Measurements from ENCODE around the gene DIP2B. TPM values are rescaled to one million over a fixed set of nuclear protein-coding genes. Genes with fewer than 3 reads are reported as not detected.
A peak's percentile ranks its signal among the peaks of the same experiment; 100 is the strongest.
"Not testable (repeated sequence)": the region's sequence is repeated elsewhere in the genome, so short reads cannot be mapped to it uniquely, and the experiment has no call there.

The DIP2B gene, protein sequence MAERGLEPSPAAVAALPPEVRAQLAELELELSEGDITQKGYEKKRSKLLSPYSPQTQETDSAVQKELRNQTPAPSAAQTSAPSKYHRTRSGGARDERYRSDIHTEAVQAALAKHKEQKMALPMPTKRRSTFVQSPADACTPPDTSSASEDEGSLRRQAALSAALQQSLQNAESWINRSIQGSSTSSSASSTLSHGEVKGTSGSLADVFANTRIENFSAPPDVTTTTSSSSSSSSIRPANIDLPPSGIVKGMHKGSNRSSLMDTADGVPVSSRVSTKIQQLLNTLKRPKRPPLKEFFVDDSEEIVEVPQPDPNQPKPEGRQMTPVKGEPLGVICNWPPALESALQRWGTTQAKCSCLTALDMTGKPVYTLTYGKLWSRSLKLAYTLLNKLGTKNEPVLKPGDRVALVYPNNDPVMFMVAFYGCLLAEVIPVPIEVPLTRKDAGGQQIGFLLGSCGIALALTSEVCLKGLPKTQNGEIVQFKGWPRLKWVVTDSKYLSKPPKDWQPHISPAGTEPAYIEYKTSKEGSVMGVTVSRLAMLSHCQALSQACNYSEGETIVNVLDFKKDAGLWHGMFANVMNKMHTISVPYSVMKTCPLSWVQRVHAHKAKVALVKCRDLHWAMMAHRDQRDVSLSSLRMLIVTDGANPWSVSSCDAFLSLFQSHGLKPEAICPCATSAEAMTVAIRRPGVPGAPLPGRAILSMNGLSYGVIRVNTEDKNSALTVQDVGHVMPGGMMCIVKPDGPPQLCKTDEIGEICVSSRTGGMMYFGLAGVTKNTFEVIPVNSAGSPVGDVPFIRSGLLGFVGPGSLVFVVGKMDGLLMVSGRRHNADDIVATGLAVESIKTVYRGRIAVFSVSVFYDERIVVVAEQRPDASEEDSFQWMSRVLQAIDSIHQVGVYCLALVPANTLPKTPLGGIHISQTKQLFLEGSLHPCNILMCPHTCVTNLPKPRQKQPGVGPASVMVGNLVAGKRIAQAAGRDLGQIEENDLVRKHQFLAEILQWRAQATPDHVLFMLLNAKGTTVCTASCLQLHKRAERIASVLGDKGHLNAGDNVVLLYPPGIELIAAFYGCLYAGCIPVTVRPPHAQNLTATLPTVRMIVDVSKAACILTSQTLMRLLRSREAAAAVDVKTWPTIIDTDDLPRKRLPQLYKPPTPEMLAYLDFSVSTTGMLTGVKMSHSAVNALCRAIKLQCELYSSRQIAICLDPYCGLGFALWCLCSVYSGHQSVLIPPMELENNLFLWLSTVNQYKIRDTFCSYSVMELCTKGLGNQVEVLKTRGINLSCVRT (N-terminal part only)
- total RNA-seq, result 23.1 TPM

DNA sequence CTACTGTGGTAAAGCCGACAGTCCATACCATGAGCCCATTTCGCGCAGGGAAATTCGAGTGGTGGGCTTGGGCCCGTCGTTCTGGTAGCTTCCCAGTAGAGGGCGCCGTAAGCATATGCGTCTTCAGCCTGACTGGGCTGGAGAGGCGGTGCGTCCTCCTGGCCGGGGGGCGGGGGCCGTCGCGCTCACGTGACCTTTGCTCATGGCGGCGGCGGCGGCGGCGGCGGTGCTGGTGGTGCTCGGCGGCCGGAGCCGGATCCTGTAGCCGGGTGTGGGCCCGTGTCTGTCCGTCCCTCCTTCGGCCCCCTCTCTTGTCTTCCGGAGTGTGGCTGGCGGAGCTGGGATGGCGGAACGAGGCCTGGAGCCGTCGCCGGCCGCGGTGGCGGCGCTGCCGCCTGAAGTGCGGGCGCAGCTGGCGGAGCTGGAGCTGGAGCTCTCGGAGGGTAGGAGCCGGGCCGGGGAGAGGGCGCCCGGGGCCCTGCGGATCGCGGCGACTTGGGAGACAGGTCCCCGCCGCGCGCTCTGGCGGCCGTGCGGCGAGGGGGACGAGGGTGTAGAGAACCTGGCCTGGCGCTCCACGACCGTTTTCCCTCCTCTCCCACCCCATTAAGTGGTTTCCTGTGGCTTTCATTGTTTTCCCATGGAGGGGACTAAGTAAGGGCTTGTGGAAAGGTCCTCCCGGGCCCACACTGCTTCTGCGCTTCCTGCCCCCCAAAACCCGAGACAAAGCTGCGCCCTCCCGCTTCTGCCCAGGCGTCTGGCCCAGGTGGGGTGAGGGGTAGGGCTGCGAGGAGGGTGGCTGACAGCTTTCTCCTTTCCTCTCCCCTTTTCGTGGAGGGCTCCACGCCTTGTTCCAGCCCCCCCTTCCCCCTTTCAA is at the start of gene DIP2B:
Gene DIP2B, plus strand, starts transcription at position 188 of the 877 bp plus-strand sequence. Its CDS starts 156 bp downstream, at position 344.
- peak; percentile 96 for DNase-seq (ENCODE audit: low spot score)

DNA sequence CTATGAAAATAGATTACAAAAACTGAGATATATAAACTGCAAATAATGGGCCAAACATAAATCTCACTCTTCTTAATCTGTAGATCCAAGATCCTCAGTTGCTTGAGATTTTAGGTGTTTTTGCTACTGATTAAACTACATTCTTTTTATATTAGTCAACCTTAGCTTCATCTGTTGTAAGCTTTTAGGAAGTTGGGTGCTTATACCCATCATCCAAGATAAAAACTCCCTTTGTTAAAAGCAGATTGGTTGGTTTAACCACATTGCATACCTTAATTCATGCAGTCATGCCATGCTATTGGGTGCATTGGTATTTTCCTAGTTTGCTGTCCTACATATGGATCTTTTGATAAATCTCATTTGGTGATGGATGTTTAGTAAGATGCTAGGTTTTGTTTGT is 46.2 kb upstream of the DIP2B start:
- DNase-seq (ENCODE audit: low spot score), result no peak

DNA sequence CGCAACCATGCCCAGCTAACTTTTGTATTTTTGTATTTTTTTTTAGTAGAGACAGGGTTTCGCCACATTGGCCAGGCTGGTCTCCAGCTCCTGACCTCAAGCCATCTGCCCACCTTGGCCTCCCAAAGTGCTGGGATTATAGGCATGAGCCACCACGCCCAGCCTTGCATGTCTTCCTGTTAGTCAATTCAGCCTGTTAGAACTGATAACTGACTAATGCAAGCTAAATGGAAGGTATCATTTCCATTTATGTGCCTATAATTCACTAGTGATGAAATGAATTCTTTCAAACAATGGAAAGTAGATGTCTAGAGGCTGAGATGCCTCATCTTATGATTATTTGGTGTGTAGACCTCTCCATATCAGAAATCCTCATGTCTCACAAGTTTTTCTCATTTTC is 37.3 kb upstream of the DIP2B start:
- DNase-seq (ENCODE audit: low spot score), result no peak

- no peak for DNase-seq (ENCODE audit: low spot score)
These were observed 27.4 kb upstream of the DIP2B start for GRCh38 chr12:50477241-50477832.

DNA sequence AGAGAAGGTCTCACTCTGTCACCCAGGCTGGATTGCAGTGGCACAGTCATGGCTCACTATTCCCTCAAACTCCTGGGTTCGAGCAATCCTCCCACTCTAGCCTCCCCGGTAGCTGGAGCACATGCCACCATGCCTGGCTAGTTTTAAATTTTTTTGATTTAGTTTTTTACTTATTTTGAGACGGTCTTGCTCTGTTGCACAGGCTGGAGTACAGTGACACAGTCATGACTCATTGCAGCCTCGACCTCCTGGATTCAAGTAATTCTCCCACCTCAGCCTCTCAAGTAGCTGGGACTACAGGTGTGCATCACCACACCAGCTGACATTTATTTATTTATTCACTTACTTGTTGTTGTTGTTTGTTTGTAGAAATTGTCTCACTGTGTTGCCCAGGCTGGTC is 22.2 kb upstream of the DIP2B start:
- DNase-seq (ENCODE audit: low spot score), result no peak

- no peak for DNase-seq (ENCODE audit: low spot score)
These were observed 21.3 kb upstream of the DIP2B start for GRCh38 chr12:50483488-50483887.

DNA sequence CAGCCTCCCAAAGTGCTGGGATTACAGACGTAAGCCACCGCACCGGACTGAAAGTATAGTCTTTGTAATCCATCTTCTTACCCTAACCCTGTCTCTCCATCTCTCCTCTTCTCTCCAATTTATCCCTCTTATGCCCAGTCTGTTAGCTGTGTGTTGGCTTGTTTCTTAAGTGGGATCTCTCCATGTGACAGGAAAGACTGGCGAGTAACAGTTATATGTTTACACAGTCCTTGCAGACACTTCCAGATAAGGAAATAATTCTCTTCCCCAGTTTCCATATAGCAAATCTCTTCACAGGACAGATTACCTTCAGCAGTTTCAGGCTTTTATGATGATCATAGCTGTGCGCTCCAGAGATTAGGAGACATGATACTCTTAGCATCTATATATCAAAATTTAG is 16.0 kb upstream of the DIP2B start:
- DNase-seq (ENCODE audit: low spot score), result no peak

- DNase-seq (ENCODE audit: low spot score), result not testable (repeated sequence)
These were observed 6.7 kb upstream of the DIP2B start for GRCh38 chr12:50498119-50498518.

DNA sequence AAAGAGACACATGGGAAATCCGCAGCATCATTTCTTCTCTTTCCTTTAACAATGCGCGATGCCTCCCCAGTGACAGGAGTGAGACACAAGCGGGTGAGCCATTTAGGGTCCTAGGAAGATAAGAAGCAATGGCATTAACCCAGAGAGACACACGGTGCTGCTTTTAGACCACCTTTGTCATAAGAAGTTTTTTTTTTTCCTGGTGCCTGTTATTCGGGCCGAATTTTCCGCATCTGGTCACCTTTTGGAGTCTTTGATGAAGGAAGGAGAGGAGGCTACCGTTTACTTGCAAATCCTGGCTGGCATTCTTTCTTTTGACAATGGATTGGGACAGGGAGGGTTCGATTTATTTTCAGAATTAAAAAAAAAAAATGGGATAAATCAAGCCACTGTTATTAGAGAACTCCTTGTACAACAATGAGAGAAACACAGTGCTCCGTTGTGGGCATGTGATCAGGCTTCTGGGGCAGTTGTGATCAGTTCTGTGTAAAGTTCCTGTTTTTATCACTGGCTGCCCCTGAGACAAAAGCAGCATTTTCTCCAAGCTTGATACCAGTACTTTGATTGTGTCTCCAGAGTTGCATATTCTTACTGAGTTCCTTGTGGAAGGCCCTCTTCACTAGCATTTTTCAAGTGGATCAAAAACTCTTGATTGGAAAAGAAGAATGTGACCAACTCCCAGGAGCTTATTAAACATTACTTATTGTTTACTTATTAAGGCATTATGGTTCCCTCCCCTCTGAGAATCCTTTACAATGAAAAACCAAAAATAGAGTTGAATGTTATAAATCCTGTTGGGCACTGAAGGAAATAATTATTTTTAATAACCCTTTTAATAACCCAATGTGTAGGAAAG is 1.1 kb downstream of the DIP2B start:
- peak; percentile 31 for DNase-seq (ENCODE audit: low spot score)

GRCh38 chr12:50506753-50507473 is 2.1 kb downstream of the DIP2B start:
- no peak for DNase-seq (ENCODE audit: low spot score)

DNA sequence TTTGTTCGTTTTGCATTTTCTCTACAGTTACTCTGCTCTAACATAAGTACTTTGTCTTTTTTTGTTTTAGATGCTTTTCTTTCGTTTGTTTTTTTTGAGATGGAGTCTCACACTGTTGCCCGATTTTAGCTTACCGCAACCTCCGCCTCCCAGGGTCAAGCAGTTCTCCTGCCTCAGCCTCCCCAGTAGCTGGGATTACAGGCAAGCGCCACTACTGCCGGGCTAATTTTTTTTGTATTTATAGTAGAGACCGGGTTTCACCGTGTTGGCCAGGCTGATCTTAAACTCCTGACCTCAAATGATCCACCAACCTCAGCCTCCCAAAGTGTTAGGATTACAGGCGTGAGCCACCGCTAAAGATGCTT is 2.7 kb downstream of the DIP2B start:
- DNase-seq (ENCODE audit: low spot score), result no peak

GRCh38 chr12:50507930-50508329 is 3.1 kb downstream of the DIP2B start:
- DNase-seq (ENCODE audit: low spot score), result no peak

DNA sequence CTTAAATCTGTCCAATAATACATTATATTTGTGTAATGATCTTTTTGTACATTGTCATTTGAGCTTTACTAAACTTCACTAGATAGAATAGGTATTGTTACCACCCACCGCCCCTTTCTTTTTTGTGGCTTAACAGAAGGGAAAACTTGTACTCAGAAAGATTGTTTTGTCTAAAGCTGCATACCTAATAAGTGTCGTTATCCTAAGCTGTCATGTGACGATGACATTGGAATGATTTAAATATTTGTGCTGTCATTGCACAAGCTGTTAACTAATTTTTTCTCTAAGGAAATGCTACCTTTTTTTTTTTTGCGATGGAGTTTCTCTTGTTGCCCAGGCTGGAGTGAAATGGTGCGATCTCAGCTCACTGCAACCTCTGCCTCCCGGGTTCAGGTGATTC is 3.6 kb downstream of the DIP2B start:
- no peak for DNase-seq (ENCODE audit: low spot score)

DNA sequence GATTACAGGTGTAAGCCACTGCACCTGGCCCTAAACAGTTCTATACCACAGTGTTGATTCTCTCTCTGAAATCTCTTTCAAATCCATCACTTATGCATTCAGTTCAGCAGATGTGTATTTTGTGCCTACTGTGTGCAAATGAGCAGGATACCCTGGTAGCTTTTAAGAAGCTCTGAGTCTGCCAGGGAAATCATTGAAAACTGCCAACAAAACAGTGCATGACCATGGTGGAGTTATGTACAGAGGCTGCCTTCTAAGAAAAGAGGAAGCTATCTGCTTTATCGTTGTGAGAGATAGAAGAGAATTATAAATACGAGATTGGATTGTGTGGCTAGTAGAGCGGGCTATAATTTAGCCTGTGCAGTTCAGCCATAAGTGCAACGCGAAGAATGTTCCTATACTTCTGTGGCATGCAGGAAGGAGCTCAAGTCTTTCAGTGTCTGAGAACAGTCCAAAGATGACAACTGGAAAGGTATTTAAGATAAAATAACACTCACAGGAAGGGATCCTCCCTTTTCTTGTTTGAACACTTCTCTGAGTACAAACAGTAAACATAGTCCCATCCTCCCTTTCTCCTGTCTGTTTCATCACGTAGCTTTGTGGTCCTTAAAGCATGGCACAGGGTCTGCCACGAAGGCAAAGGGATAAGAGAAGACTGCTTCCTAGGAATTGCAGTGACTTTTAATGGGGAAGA is 4.3 kb downstream of the DIP2B start:
- no peak for DNase-seq (ENCODE audit: low spot score)

DNA sequence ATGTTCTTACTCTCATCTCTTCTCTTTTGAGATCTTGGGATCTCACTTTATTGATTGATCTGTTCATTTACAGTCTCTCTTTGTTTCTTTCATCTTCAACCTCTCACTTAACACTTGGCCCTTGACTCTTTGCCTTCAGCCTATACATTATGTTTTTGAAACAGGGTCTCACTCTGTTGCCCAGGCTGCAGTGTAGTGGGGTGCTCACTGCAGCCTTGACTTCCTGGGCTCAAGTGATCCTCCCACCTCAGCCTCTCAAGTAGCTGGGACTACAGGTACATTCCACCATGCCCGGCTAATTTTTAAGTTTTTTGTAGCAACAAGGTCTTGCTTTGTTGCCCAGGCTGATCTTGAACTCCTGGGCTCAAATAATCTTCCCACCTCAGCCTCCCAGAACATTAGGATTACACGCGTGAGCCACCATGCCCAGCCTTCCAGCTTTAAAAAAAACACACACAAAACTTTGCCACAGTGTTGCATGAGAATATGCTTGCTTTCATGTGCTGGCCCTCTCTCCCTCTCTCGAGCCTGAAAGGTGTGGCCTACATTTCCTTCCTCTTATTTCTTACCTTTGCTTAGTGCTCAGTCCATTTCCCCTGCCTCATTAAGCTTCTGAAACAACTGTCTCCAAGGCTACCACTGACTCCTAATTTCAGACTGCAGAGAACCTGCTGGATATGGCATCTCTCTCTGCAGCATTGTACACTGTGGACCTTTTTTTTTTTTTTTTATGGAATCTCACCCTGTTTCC is 9.9 kb downstream of the DIP2B start:
- no peak for DNase-seq (ENCODE audit: low spot score)

- no peak for DNase-seq (ENCODE audit: low spot score)
These were observed 10.8 kb downstream of the DIP2B start for GRCh38 chr12:50515587-50515986.

DNA sequence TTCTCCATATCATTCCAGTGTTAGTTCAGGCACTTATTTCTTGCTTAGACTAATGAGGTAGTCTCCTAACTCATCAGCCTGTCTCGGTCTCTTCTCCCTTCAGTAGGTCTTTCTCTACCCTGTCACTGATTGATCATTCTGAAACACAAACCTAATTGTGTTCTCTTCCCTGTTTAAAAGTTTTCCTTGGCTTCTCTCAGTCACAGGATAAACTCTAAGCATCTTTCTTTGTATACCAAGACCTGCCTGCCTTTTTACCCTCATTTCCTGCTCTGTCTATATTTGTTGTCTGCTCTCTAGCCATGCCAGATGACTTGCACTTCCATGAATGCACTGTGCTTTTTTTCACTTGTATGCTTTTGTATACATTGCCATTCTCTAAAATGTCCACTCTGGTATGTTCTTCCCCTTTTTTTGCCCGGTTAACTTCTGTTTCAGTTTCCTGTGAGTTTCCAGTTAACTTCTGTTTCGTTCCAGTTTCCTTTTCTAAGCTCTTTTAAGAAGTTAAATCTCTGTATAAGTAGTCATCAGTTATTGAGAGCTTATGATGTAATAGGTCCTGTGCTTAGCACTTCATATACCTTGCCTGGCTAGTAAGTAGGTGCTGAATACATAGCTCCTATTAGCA is 12.8 kb downstream of the DIP2B start:
- no peak for DNase-seq (ENCODE audit: low spot score)
